DND-41 (cell line): ENCODE data around the gene ACR.

Experiments used
- ATAC-seq: fragments of 200-7000 bp; cut with Tn5 transposase; 3 replicates; pipeline ENCODE4 v1.9.1; 2021; ENCODE audit warnings: low read depth; ENCODE audit not compliant: insufficient read depth
- DNase-seq: peaks from one replicate; pipeline ENCODE4 v3.0.0-alpha.2; 2020
- H2AFZ ChIP-seq: 2 replicates; pipeline ENCODE4 v1.6.0; 2012; ENCODE audit warnings: low read depth, low read length
- H3K27ac ChIP-seq: 2 replicates; pipeline ENCODE4 v1.5.1; 2012; ENCODE audit warnings: low read length, inconsistent platforms
- H3K27me3 ChIP-seq: fragments of 200-600 bp; sonication (generic); 2 replicates; pipeline ENCODE4 v1.6.0; 2012; ENCODE audit warnings: low read length, mild to moderate bottlenecking, inconsistent platforms; ENCODE audit not compliant: insufficient read depth, poor library complexity
- H3K36me3 ChIP-seq: 2 replicates; pipeline ENCODE4 v1.5.1; 2012; ENCODE audit warnings: low read length, inconsistent platforms; ENCODE audit not compliant: insufficient read depth
- H3K4me1 ChIP-seq: 2 replicates; pipeline ENCODE4 v1.5.1; 2012; ENCODE audit warnings: mild to moderate bottlenecking, low read length; ENCODE audit not compliant: insufficient read depth
- H3K4me2 ChIP-seq: 2 replicates; pipeline ENCODE4 v1.6.0; 2012; ENCODE audit warnings: mild to moderate bottlenecking, moderate library complexity, low read length, inconsistent platforms; ENCODE audit not compliant: insufficient read depth
- H3K4me3 ChIP-seq, 2 experiments: fragments of 200-600 bp in 1 of 2; shearing (Covaris generic) in 1 of 2; 2 replicates each; pipeline ENCODE4 v1.5.1; 2012 to 2016; ENCODE audit warnings: inconsistent platforms in 2 of 2, low read length in 2 of 2, mild to moderate bottlenecking in 2 of 2, low read depth in 1 of 2, moderate library complexity in 1 of 2
- H3K79me2 ChIP-seq: 2 replicates; pipeline ENCODE4 v1.6.0; 2012; ENCODE audit warnings: low read length, inconsistent platforms; ENCODE audit not compliant: insufficient read depth
- H3K9ac ChIP-seq: 2 replicates; pipeline ENCODE4 v1.6.0; 2012; ENCODE audit warnings: low read depth, mild to moderate bottlenecking, inconsistent platforms, low read length, moderate library complexity
- H3K9me3 ChIP-seq: 2 replicates; pipeline ENCODE4 v1.5.1; 2012; ENCODE audit warnings: low read length, moderate library complexity, mild to moderate bottlenecking, inconsistent platforms; ENCODE audit not compliant: insufficient read depth, severe bottlenecking
- H4K20me1 ChIP-seq: 2 replicates; pipeline ENCODE4 v1.6.0; 2012; ENCODE audit warnings: low read length; ENCODE audit not compliant: insufficient read depth
- EZH2 ChIP-seq: IDR thresholded peaks from 3 replicates; pipeline ENCODE4 v1.6.1; 2012; ENCODE audit warnings: borderline replicate concordance, low read depth, mild to moderate bottlenecking, moderate library complexity, low read length, inconsistent platforms; ENCODE audit not compliant: severe bottlenecking
- TF ChIP-seq, protein P1 (sequence below): IDR thresholded peaks from 2 replicates; pipeline ENCODE4 v1.5.1; 2012; ENCODE audit warnings: borderline replicate concordance, low read length, moderate library complexity, mild to moderate bottlenecking; ENCODE audit not compliant: poor library complexity, severe bottlenecking; ENCODE audit errors: extremely low read depth

Gene ACR

GRCh38 chr22:50722716-50723428 is 15.1 kb upstream of the ACR start:
- TF ChIP-seq EZH2, result no peak
- TF ChIP-seq, protein P1, sequence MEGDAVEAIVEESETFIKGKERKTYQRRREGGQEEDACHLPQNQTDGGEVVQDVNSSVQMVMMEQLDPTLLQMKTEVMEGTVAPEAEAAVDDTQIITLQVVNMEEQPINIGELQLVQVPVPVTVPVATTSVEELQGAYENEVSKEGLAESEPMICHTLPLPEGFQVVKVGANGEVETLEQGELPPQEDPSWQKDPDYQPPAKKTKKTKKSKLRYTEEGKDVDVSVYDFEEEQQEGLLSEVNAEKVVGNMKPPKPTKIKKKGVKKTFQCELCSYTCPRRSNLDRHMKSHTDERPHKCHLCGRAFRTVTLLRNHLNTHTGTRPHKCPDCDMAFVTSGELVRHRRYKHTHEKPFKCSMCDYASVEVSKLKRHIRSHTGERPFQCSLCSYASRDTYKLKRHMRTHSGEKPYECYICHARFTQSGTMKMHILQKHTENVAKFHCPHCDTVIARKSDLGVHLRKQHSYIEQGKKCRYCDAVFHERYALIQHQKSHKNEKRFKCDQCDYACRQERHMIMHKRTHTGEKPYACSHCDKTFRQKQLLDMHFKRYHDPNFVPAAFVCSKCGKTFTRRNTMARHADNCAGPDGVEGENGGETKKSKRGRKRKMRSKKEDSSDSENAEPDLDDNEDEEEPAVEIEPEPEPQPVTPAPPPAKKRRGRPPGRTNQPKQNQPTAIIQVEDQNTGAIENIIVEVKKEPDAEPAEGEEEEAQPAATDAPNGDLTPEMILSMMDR, result no peak
- H3K9ac ChIP-seq, result no peak overlapping the region
- H3K36me3 ChIP-seq, result no peaks in the 10 kb centered on the region
- DNase-seq (no peak), ATAC-seq (no peak)
- H3K9me3 ChIP-seq, result no peaks in the 10 kb centered on the region
- no peak overlapping the region for H3K27ac ChIP-seq
- no peaks in the 10 kb centered on the region for H3K79me2 ChIP-seq
- no peaks in the 10 kb centered on the region for H3K27me3 ChIP-seq
- no peak overlapping the region for H3K4me2 ChIP-seq
- H2AFZ ChIP-seq, result no peak overlapping the region
- no peak overlapping the region for H3K4me3 ChIP-seq
- H3K4me1 ChIP-seq, result no peaks in the 10 kb centered on the region
- H4K20me1 ChIP-seq, result peaks cover 4% of the 10 kb centered on the region; the same call in 1 of the 2 replicates

GRCh38 chr22:50723991-50724390 is 14.0 kb upstream of the ACR start:
- Histone ChIP-seq H3K36me3 (no peaks in the 10 kb centered on the region), H3K27me3 (no peaks in the 10 kb centered on the region), H3K4me3 (no peak overlapping the region), H3K4me2 (no peak overlapping the region), H2AFZ (no peak overlapping the region), H3K9ac (no peak overlapping the region), H3K9me3 (no peaks in the 10 kb centered on the region), H3K4me1 (no peaks in the 10 kb centered on the region), H3K27ac (no peak overlapping the region), H3K79me2 (no peaks in the 10 kb centered on the region), H4K20me1 (peaks cover 2% of the 10 kb centered on the region; the same call in 1 of the 2 replicates)
- DNase-seq (no peak), ATAC-seq (no peak)
- no peak for TF ChIP-seq EZH2
- TF ChIP-seq, protein P1, result no peak

DNA sequence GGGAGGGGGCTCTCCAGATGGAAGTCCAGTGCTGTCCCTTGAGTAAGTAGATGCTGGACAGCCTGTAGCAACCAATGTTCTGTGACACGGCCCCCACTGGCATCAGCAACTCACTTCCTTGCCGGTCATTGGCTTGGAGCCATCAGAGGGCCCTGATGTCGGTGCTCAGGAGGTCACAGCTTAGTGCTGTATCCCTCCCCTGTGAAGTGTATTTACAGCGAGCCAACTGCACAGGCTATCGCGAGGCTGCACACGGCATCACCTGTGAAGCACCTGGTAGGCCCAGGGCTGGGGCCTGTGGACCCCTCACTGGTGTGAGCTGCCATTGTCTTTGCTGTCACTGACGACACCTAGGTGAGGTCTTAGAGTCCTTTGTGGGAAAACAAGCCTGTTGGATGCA is 13.4 kb upstream of the ACR start:
- no peak for ATAC-seq
- Histone ChIP-seq H3K4me2 (no peak overlapping the region), H4K20me1 (no peaks in the 10 kb centered on the region), H3K9me3 (no peaks in the 10 kb centered on the region), H3K36me3 (no peaks in the 10 kb centered on the region), H3K4me3 (no peak overlapping the region), H3K79me2 (no peaks in the 10 kb centered on the region), H3K27ac (no peak overlapping the region), H3K27me3 (no peaks in the 10 kb centered on the region), H3K9ac (no peak overlapping the region), H2AFZ (no peak overlapping the region), H3K4me1 (no peaks in the 10 kb centered on the region)
- TF ChIP-seq, protein P1, result no peak
- no peak for TF ChIP-seq EZH2
- DNase-seq, result no peak

GRCh38 chr22:50725597-50725996 is 12.4 kb upstream of the ACR start:
- no peak for TF ChIP-seq EZH2
- TF ChIP-seq, protein P1, result no peak
- no peaks in the 10 kb centered on the region for H3K36me3 ChIP-seq
- H3K9ac ChIP-seq, result no peak overlapping the region
- H3K27ac ChIP-seq, result no peak overlapping the region
- H3K79me2 ChIP-seq, result no peaks in the 10 kb centered on the region
- H4K20me1 ChIP-seq, result no peaks in the 10 kb centered on the region
- no peak overlapping the region for H3K4me3 ChIP-seq
- H2AFZ ChIP-seq, result no peak overlapping the region
- ATAC-seq (no peak), DNase-seq (no peak)
- no peaks in the 10 kb centered on the region for H3K27me3 ChIP-seq
- no peak overlapping the region for H3K4me2 ChIP-seq
- no peaks in the 10 kb centered on the region for H3K4me1 ChIP-seq
- H3K9me3 ChIP-seq, result no peaks in the 10 kb centered on the region
